Stimulated activated naive CD4-positive, alpha-beta T cell (primary cell): ENCODE data around the gene HOXA7.

Experiments
- DNase-seq, 6 experiments: peaks; one replicate each; lab custom pipeline; 2025; lab: John Stamatoyannopoulos, UW

HOXA7 gene

DNA sequence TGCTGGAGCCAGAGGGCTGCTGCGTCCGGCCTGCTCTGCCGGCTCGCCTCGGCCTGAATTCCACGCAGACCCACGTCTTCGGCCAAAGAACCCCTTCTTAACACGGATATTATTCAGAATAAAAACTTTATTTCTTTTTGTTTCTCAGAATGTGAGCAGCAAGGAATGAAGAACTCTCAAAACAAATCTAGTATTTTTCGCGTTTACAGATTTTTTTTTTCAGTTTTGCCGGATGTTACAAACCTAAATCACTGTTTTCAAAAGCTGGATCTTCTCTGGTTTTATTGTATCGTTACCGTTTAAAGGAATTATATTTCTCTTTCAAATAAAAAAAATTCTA, 49.6 kb downstream of the HOXA7 start:
- no peak for DNase-seq

DNA sequence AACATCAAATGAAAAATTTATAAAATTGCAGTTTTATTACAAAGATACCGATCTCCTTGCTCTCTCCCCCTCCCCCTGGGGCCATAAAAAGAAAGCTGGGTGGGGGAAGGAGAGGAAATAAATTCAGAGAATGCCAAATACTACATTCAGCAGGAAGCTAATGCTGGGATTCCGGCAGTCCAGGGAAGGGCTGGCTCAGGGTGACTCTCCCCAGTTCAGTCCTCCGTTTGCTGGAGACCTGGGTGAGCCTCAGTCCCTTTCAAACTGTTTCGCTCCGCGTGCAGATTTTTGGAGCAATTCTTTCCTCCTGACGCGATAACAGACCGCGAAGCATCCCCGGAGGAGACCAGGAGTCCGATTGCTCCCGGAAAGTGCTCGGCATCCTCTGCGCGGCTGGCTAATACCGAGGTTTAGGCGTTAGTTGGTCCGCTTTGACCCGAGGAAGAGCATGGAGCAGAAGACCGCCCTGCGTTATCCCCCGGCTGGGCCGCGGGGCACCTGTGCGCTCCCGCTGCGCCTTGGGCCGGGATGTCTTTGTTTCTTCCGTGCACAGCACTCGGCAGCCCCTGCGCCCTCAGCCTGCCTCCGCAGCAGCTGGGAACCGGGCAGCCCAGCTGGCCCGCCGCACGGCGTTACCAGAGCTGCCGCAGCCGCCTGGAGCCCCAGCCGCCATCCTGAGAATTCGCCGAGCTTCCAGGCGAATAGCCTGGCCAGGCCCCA, 50.1 kb downstream of the HOXA7 start:
- no peak for DNase-seq

- no peak for DNase-seq
Observed at GRCh38 chr7:27105301-27106031, 51.0 kb downstream of the HOXA7 start.

DNA sequence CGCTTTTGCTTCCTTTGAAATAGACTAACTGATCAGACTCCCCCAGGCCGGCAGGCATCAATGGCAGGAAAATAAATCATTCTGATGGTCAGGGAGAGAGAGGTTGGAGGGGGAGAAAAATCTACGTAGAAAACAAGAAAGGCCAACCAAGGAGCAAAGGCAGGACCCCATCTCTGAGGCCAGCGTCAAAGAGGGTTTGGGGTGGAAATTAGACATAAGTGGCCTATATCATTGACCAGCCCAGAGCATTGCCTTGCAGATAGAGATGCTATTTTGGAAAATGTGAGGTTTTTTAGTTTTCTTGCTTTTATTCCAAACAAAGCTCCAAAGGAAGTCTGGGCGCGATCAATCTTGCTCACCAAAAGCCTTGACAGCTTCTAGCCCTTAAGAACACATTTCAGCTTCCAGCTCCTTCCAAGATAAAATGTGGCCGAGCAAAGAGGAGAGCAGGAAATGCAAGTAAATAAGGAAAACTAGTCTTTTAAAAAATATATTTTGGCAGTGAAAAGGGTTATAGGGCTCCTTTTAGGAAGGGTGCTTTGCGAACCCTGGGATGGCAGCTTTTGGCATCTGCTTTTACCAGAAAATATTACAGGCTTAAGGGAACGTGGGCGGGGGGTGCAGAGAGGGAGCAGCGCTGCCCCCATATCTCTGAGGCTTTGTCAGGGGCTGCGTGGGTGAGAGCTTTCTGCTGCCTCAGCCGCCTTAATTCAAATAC, 52.0 kb downstream of the HOXA7 start:
- DNase-seq = no peak
